Neural cell (in vitro differentiated cells): Measurements from ENCODE around the gene FHL2.

ENCODE experiments used
- CTCF ChIP-seq: fragments of 450-650 bp; IDR thresholded peaks from 2 replicates; pipeline ENCODE4 v1.5.1; 2014; ENCODE audit warnings: antibody characterized with exemption, mild to moderate bottlenecking, moderate library complexity; ENCODE audit not compliant: poor library complexity, severe bottlenecking
- EZH2 ChIP-seq: fragments of 200-600, 300-800 bp; shearing (Covaris generic), sonication (generic); IDR thresholded peaks from 2 replicates; pipeline ENCODE4 v1.6.1; 2014; ENCODE audit warnings: antibody characterized with exemption, low read length, borderline replicate concordance, mild to moderate bottlenecking; ENCODE audit not compliant: insufficient read depth, poor library complexity, severe bottlenecking

GRCh38 chr2:105445976-105446375 is 47.1 kb upstream of the FHL2 start:
- TF ChIP-seq CTCF (no peak), EZH2 (no peak)
